Ovary (tissue), 3 donors: ENCODE measurements around the gene UBXN7.
"Not testable (repeated sequence)": the region's sequence is repeated elsewhere in the genome, so short reads cannot be mapped to it uniquely, and the experiment has no call there.

Source experiments
- EP300 ChIP-seq: sonication (generic); formaldehyde crosslinking; IDR thresholded peaks from one replicate; pipeline ENCODE4 v1.6.1; 2017; ENCODE audit warnings: antibody characterized with exemption
- POLR2A ChIP-seq: fragments of 450-650 bp; IDR thresholded peaks from one replicate; pipeline ENCODE4 v1.6.1; 2017; ENCODE audit warnings: antibody characterized with exemption, mild to moderate bottlenecking, moderate library complexity
- TF ChIP-seq, protein P1 (sequence below), 3 donors: fragments of 450-650 bp in 2 of 3; fragments of 200-600 bp in 1 of 3; IDR thresholded peaks; one replicate each; pipeline versions ENCODE4 v1.5.1 to v1.8.0; 2016 to 2022; ENCODE audit warnings: antibody characterized with exemption in 3 of 3, mild to moderate bottlenecking in 1 of 3
- donor health status: DM: no; HTN: no; CAD: no.

DNA sequence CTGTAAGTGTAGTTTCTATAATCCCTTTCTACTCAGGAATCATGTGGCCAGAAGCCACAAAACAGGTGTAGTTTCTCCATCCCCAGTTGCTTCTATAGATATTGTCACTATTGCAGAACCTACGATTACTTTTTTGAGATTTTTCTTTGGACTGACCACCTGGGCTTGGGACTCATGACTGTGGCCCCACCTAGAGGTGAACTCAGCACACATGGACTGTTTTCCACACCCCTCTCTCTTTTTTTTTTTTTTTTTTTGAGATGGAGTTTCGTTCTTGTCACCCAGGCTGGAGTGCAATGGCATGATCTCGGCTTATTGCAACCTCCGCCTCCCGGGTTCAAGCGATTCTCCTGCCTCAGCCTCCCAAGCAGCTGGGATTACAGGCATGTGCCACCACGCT, 13.2 kb upstream of the UBXN7 start:
- not testable (repeated sequence) for TF ChIP-seq POLR2A, EP300
- TF ChIP-seq, protein P1, sequence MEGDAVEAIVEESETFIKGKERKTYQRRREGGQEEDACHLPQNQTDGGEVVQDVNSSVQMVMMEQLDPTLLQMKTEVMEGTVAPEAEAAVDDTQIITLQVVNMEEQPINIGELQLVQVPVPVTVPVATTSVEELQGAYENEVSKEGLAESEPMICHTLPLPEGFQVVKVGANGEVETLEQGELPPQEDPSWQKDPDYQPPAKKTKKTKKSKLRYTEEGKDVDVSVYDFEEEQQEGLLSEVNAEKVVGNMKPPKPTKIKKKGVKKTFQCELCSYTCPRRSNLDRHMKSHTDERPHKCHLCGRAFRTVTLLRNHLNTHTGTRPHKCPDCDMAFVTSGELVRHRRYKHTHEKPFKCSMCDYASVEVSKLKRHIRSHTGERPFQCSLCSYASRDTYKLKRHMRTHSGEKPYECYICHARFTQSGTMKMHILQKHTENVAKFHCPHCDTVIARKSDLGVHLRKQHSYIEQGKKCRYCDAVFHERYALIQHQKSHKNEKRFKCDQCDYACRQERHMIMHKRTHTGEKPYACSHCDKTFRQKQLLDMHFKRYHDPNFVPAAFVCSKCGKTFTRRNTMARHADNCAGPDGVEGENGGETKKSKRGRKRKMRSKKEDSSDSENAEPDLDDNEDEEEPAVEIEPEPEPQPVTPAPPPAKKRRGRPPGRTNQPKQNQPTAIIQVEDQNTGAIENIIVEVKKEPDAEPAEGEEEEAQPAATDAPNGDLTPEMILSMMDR (IDR thresholded peaks at IDR 0.05): not testable (repeated sequence)
